ENCODE measurements around the gene MCRIP2. TPM values are rescaled to one million over a fixed set of nuclear protein-coding genes. Genes with fewer than 3 reads are reported as not detected.
"Not testable (repeated sequence)": the region's sequence is repeated elsewhere in the genome, so short reads cannot be mapped to it uniquely, and the experiment has no call there.

MCRIP2 gene
- total RNA-seq, 1 experiment from 2014 or later, result 41.7 TPM

DNA sequence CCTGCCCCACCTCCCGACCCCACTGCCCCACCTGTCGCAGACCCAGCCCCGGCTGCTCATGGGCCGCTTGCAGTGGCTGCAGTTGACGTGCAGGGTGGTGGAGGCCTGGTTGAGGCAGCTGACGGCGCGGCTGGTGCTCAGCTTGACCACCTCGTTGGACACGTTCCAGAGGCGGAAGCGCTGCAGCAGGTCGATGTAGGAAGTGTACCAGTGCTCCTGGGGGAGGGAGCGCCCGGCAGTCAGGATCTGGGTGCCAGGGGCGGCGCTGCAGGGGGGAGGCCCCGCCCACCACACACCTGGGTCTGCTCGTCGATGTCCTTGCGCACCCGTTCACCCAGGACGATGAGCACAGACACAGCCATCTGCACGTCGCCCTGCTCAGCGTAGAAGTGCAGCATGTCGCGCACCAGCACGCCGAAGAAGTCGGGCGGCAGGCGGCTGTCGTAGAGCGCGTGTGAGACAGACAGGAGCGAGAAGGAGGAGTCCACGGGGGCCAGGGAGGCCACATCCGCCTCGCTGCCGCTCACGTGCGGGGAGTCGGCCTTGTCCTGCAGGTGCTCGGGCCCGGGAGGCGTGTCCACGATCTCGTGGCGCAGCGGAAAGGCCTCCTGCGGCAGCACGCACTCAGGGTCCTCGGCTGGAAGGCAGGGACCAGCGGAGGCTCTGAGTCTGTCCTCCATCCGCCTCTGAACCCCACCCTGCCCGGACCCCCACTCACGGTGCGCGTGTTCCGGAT, 43.5 kb downstream of the MCRIP2 start:
- H3K36me3 ChIP-seq (ENCODE audit: insufficient read depth, low read length), result 0 out of 2 replicates have a peak, but pooled peaks cover 4% of the 10 kb centered on the region
- no peak overlapping the region for H3K9ac ChIP-seq (ENCODE audit: low read length)
- DNase-seq, result no peak
- H3K79me2 ChIP-seq (ENCODE audit: low read length), result peaks cover 34% of the 10 kb centered on the region
- no peak overlapping the region for H3K27ac ChIP-seq (ENCODE audit: low read length)
- H3K4me2 ChIP-seq (ENCODE audit: low read depth, low read length, poor library complexity, severe bottlenecking), result no peak overlapping the region
- H2AFZ ChIP-seq (ENCODE audit: low read length), result no peak overlapping the region
- no peaks in the 10 kb centered on the region for H3K9me3 ChIP-seq (ENCODE audit: low read length)
- peaks cover 36% of the 10 kb centered on the region for H3K4me1 ChIP-seq (ENCODE audit: low read length)
- no peaks in the 10 kb centered on the region for H3K27me3 ChIP-seq (ENCODE audit: low read length)
- H3K9me2 ChIP-seq (replicated peaks; ENCODE audit: insufficient read depth, low read length), result no peaks in the 10 kb centered on the region
- H3K4me3 ChIP-seq (ENCODE audit: low read length), result no peak overlapping the region
- H4K20me1 ChIP-seq (ENCODE audit: insufficient read depth, low read depth, low read length), result peaks cover 13% of the 10 kb centered on the region

DNA sequence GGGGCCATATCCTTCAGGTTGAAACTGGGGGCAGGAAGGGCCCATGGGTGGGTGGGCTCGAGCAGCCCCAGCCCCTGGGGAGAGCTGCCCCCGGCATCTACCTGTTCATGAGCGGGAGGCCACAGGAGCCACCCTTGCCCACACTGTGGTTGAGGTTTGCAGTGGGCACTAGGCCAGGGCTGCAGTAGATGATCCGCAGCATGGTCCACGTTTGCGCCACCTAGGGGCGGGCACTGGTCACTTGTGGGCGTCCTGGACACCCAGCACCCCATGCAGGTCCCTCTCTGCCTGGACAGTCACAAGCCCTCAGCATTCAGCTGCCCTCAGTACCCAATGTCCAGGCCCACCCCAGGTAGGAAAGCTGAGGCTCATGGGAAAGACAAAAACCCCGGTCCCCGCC, 44.3 kb downstream of the MCRIP2 start:
- Histone ChIP-seq H3K9me3 (ENCODE audit: low read length) (no peaks in the 10 kb centered on the region), H3K9ac (ENCODE audit: low read length) (no peak overlapping the region), H2AFZ (ENCODE audit: low read length) (no peak overlapping the region), H3K79me2 (ENCODE audit: low read length) (peaks cover 30% of the 10 kb centered on the region), H3K36me3 (ENCODE audit: insufficient read depth, low read length) (0 out of 2 replicates have a peak, but pooled peaks cover 4% of the 10 kb centered on the region), H3K4me2 (ENCODE audit: low read depth, low read length, poor library complexity, severe bottlenecking) (no peak overlapping the region), H3K27me3 (ENCODE audit: low read length) (no peaks in the 10 kb centered on the region), H4K20me1 (ENCODE audit: insufficient read depth, low read depth, low read length) (peaks cover 9% of the 10 kb centered on the region), H3K4me1 (ENCODE audit: low read length) (peaks cover 36% of the 10 kb centered on the region), H3K9me2 (replicated peaks; ENCODE audit: insufficient read depth, low read length) (no peaks in the 10 kb centered on the region; the same call in 1 of the 2 replicates), H3K4me3 (ENCODE audit: low read length) (no peak overlapping the region), H3K27ac (ENCODE audit: low read length) (no peak overlapping the region)
- no peak for DNase-seq

DNA sequence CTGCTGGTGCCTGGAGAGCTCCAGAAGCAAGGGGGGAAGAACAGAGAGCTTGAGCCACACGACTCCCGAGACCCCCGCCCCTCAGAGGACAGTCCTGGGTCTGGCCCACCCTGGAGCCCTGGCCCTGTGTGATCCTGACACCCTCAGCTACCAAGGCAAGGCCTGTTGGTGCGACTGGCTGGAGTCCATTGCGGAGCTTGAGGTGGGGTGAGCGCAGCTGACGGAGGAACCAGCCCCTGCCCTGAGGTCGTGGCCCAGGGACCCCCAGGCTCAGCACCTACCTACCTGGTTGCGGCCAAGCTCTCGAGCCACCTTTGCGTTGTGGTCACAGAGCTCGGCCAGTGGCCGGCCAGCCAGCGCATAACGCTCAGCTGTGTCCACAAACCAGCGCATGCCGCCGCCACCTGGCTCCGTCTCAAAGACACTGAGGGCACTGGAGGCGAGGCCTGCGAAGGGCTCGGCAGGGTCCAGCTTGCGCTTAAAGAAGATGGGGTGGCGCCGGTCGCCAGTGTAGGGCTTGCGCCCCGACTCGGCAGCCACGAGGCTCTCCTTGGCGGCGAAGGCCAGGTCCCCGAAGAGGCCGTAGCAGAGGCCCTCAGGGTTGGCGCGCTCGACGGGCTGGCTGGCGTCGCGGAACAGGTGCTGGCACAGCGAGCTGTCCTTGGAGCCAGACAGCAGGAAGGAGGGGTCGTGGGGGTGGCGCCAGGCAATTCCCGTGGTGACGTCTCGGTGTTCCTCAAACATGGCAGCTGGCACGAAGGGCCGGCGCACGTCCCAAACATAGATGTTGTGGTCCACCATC, 45.0 kb downstream of the MCRIP2 start:
- Histone ChIP-seq H3K9me2 (replicated peaks; ENCODE audit: insufficient read depth, low read length) (no peaks in the 10 kb centered on the region; the same call in 1 of the 2 replicates), H3K79me2 (ENCODE audit: low read length) (peaks cover 23% of the 10 kb centered on the region), H3K4me1 (ENCODE audit: low read length) (peaks cover 29% of the 10 kb centered on the region), H3K4me2 (ENCODE audit: low read depth, low read length, poor library complexity, severe bottlenecking) (no peak overlapping the region), H3K9me3 (ENCODE audit: low read length) (no peaks in the 10 kb centered on the region), H2AFZ (ENCODE audit: low read length) (no peak overlapping the region), H3K27me3 (ENCODE audit: low read length) (no peaks in the 10 kb centered on the region), H4K20me1 (ENCODE audit: insufficient read depth, low read depth, low read length) (peaks cover 2% of the 10 kb centered on the region), H3K36me3 (ENCODE audit: insufficient read depth, low read length) (0 out of 2 replicates have a peak, but pooled peaks cover 4% of the 10 kb centered on the region), H3K4me3 (ENCODE audit: low read length) (no peak overlapping the region), H3K27ac (ENCODE audit: low read length) (no peak overlapping the region), H3K9ac (ENCODE audit: low read length) (no peak overlapping the region)
- DNase-seq, result no peak

DNA sequence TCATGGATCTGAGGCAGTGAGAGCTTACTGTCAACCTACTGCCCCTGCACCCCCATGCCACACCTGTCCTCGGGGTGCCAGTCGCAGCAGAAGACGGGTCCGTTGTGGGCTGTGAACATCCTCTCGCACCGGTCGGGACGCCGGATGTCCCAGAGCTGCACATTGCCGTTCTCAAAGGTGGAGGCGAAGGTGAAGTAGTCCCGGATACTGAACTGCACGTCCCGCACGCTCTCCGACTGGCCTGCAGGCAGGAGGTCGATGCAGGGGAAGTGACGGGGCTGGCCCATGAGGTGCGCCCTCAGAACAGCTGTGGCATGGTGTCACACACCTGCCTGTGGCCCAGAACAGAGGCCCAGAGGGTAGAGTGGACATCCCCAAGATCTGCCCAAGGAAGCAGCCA, 45.9 kb downstream of the MCRIP2 start:
- peaks cover 21% of the 10 kb centered on the region for H3K4me1 ChIP-seq (ENCODE audit: low read length)
- no peak for DNase-seq

DNA sequence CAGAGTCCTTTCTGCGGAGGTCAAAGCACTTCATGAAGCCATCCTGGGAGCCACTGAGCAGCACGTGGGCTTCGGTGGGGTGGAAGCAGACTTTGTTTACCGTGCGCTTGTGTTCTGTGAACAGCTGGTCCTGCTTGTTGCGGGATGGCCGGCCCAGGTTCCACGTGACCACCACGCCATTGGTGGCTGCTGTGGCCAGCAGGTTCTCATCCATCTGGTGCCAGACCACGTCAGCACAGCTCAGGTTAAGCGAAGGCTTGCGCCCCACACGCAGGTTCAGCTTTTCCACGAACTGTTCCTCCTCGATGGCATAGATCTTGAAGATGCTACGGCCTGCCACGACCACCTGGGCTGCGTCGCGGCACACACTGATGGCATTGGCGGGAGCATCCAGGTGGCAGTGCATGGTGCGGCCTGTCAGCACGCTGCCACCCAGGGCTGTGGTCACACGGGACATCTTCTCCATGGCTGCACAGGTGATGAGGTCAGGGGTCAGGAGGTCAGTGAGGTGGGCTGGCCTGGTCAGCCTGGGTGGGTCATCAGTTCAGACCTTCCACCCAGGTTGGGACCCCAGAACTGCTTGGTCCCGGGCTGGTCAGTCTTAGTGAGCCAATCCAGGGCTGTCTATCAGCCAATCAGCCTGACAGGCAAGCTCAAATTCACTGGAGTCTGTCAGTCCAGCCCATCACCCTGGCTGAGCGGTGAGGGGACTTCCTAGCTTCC, 47.7 kb downstream of the MCRIP2 start:
- H3K27me3 ChIP-seq (ENCODE audit: low read length), result no peaks in the 10 kb centered on the region
- H3K36me3 ChIP-seq (ENCODE audit: insufficient read depth, low read length), result no peaks in the 10 kb centered on the region
- peaks cover 6% of the 10 kb centered on the region; the same call in 1 of the 2 replicates for H3K79me2 ChIP-seq (ENCODE audit: low read length)
- peak overlapping the region; percentile 95 for H3K4me2 ChIP-seq (ENCODE audit: low read depth, low read length, poor library complexity, severe bottlenecking)
- no peak for DNase-seq
- H3K9ac ChIP-seq (ENCODE audit: low read length), result peak overlapping the region; percentile 95
- peaks cover 19% of the 10 kb centered on the region for H3K4me1 ChIP-seq (ENCODE audit: low read length)
- peak overlapping the region; percentile 56 for H3K27ac ChIP-seq (ENCODE audit: low read length)
- H3K9me2 ChIP-seq (replicated peaks; ENCODE audit: insufficient read depth, low read length), result no peaks in the 10 kb centered on the region; the same call in 1 of the 2 replicates
- no peaks in the 10 kb centered on the region for H4K20me1 ChIP-seq (ENCODE audit: insufficient read depth, low read depth, low read length)
- no peaks in the 10 kb centered on the region for H3K9me3 ChIP-seq (ENCODE audit: low read length)
- H3K4me3 ChIP-seq (ENCODE audit: low read length), result peak overlapping the region; percentile 97
- no peak overlapping the region for H2AFZ ChIP-seq (ENCODE audit: low read length)

More for the DNA sequence above, 45.9 kb downstream of the MCRIP2 start:
- H2AFZ ChIP-seq (ENCODE audit: low read length), result no peak overlapping the region
- no peaks in the 10 kb centered on the region for H3K36me3 ChIP-seq (ENCODE audit: insufficient read depth, low read length)
- no peak overlapping the region for H3K27ac ChIP-seq (ENCODE audit: low read length)
- H3K4me2 ChIP-seq (ENCODE audit: low read depth, low read length, poor library complexity, severe bottlenecking), result no peak overlapping the region
- no peaks in the 10 kb centered on the region; the same call in 1 of the 2 replicates for H3K9me2 ChIP-seq (replicated peaks; ENCODE audit: insufficient read depth, low read length)
- H3K9me3 ChIP-seq (ENCODE audit: low read length), result no peaks in the 10 kb centered on the region
- no peaks in the 10 kb centered on the region for H4K20me1 ChIP-seq (ENCODE audit: insufficient read depth, low read depth, low read length)
- H3K27me3 ChIP-seq (ENCODE audit: low read length), result no peaks in the 10 kb centered on the region
- no peak overlapping the region for H3K9ac ChIP-seq (ENCODE audit: low read length)
- no peak overlapping the region for H3K4me3 ChIP-seq (ENCODE audit: low read length)
- peaks cover 15% of the 10 kb centered on the region for H3K79me2 ChIP-seq (ENCODE audit: low read length)

DNA sequence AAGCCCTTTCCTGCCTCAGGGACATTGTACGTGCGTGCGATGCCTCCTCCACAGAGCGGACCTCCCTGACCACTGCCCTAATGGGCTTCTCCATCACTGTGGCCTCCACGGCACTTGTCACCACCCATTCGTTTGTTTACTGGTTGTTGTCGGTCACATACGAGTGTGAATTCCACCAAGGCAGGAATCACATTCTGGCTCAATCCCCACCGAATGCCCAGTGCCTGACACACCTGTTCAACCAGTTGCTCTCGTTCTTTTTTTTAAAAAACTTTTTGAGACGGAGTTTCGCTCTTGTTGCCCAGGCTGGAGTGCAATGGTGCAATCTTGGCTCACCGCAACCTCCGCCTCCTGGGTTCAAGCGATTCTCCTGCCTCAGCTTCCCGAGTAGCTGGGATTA, 49.6 kb downstream of the MCRIP2 start:
- not testable (repeated sequence) for H3K4me2 ChIP-seq (ENCODE audit: low read depth, low read length, poor library complexity, severe bottlenecking); H3K4me3 ChIP-seq (ENCODE audit: low read length); H3K27me3 ChIP-seq (ENCODE audit: low read length); H4K20me1 ChIP-seq (ENCODE audit: insufficient read depth, low read depth, low read length); DNase-seq; H3K9me2 ChIP-seq (replicated peaks; ENCODE audit: insufficient read depth, low read length); H3K36me3 ChIP-seq (ENCODE audit: insufficient read depth, low read length); H2AFZ ChIP-seq (ENCODE audit: low read length); H3K9me3 ChIP-seq (ENCODE audit: low read length); H3K79me2 ChIP-seq (ENCODE audit: low read length); H3K9ac ChIP-seq (ENCODE audit: low read length); H3K27ac ChIP-seq (ENCODE audit: low read length)
- H3K4me1 ChIP-seq (ENCODE audit: low read length), result peaks cover 34% of the 10 kb centered on the region

DNA sequence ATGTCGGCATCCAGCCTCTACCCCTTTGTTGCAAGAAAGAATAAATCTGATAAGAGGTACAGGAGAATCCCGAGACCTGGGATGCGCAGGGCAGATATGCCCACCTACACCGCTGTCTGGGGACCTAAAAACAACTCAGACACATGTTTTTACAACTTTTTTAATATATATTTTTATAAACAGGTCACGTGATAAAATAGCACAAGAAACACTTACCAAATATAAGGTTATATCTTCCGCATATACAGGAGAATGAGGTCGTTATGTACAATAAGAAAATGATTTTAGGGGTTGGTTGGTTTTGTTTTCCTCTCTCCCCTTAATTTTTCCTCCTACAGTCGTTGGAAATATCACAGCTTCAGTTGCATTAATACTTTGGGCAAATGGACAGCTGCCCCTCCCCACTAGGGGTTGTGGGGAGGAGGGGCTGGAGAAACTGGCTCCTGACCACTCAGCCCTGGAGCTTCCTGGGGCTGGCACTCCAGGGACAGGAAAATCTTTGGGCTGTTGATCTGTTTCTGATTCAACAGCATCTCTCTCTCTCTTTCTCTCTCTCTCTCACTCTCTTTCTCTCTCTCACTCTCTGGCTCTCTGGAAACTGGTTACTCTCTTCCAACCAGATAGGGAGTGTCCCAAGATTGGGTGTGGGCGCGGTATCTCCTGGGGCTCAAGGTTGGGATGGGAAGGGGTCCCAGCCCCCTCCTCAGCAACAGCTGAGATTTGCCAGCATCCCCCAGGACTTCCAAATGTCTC, 50.9 kb downstream of the MCRIP2 start:
- no peaks in the 10 kb centered on the region for H3K9me3 ChIP-seq (ENCODE audit: low read length)
- no peak overlapping the region for H3K9ac ChIP-seq (ENCODE audit: low read length)
- no peak overlapping the region for H3K27ac ChIP-seq (ENCODE audit: low read length)
- no peaks in the 10 kb centered on the region for H3K36me3 ChIP-seq (ENCODE audit: insufficient read depth, low read length)
- no peaks in the 10 kb centered on the region for H3K27me3 ChIP-seq (ENCODE audit: low read length)
- H2AFZ ChIP-seq (ENCODE audit: low read length), result no peak overlapping the region
- H3K4me2 ChIP-seq (ENCODE audit: low read depth, low read length, poor library complexity, severe bottlenecking), result no peak overlapping the region
- no peaks in the 10 kb centered on the region for H4K20me1 ChIP-seq (ENCODE audit: insufficient read depth, low read depth, low read length)
- peaks cover 6% of the 10 kb centered on the region; the same call in 1 of the 2 replicates for H3K79me2 ChIP-seq (ENCODE audit: low read length)
- no peak overlapping the region for H3K4me3 ChIP-seq (ENCODE audit: low read length)
- DNase-seq, result no peak
- peaks cover 34% of the 10 kb centered on the region for H3K4me1 ChIP-seq (ENCODE audit: low read length)
- H3K9me2 ChIP-seq (replicated peaks; ENCODE audit: insufficient read depth, low read length), result no peaks in the 10 kb centered on the region; the same call in 1 of the 2 replicates
